GM12878 (cell line): ENCODE measurements around the gene NHERF1. TPM values are rescaled to one million over a fixed set of nuclear protein-coding genes. Genes with fewer than 3 reads are reported as not detected.

Experiments used
- ATAC-seq: fragments of 200-7000 bp; cut with Tn5 transposase; 3 replicates; pipeline ENCODE4 v1.9.1; 2020; ENCODE audit warnings: mild to moderate bottlenecking, moderate library complexity
- BruUV-seq: library from RNA; stranded (reverse); fragments of 400-500 nt; replicated peaks from 2 replicates; lab custom pipeline; 2021; lab: Mats Ljungman, UMichigan
- CTCF ChIA-PET: fragments of 300-600 bp; sonication (Branson Sonifier 250); formaldehyde crosslinking; extraction: SDS; loops from one replicate; lab custom pipeline; 2021; ENCODE audit warnings: inconsistent platforms; lab: Yijun Ruan, JAX
- POLR2A ChIA-PET: fragments of 350-600 bp; formaldehyde crosslinking; extraction: SDS; loops from one replicate; lab custom pipeline; 2021; ENCODE audit warnings: inconsistent platforms; lab: Charles Lee
- RAD21 ChIA-PET: fragments of 300-600 bp; sonication (Branson Sonifier 250); formaldehyde crosslinking; loops from one replicate; lab custom pipeline; 2023; ENCODE audit warnings: antibody characterized with exemption; ENCODE audit not compliant: unreplicated experiment; lab: Charles Lee
- SMC1A ChIA-PET: fragments of 300-600 bp; sonication (Branson Sonifier 250); formaldehyde crosslinking; loops from one replicate; lab custom pipeline; 2023; ENCODE audit not compliant: unreplicated experiment, uncharacterized antibody; lab: Charles Lee
- DNase-seq: peaks from one replicate; pipeline ENCODE4 v3.0.0-alpha.2; 2011; ENCODE audit warnings: low read depth, low spot score
- FAIRE-seq: peaks from 3 replicates; lab custom pipeline; 2011; peaks lifted over from hg19 to GRCh38; lab: Jason Lieb, UNC
- H2AFZ ChIP-seq: 2 replicates; pipeline ENCODE4 v1.6.0; 2011; ENCODE audit warnings: low read depth, low read length, control low read depth; ENCODE audit not compliant: control insufficient read depth
- H3K27ac ChIP-seq: 2 replicates; pipeline ENCODE4 v1.5.1; 2011; ENCODE audit warnings: control low read depth; ENCODE audit not compliant: control insufficient read depth, insufficient read depth
- H3K27me3 ChIP-seq, 2 experiments: replicated peaks in 1 of 2; 2 replicates each; pipeline versions ENCODE4 v1.6.0 to v1.6.1; 2011; ENCODE audit warnings: low read length in 1 of 2; ENCODE audit not compliant: control insufficient read depth in 2 of 2, insufficient read depth in 2 of 2
- H3K36me3 ChIP-seq, 2 experiments: 2 replicates each; pipeline ENCODE4 v1.5.1; 2011; ENCODE audit warnings: low read length in 1 of 2; ENCODE audit not compliant: control insufficient read depth in 2 of 2, insufficient read depth in 2 of 2
- H3K4me1 ChIP-seq: 2 replicates; pipeline ENCODE4 v1.6.1; 2011; ENCODE audit warnings: mild to moderate bottlenecking, low read length, moderate library complexity, mixed read lengths; ENCODE audit not compliant: control insufficient read depth, insufficient read depth
- H3K4me2 ChIP-seq: 2 replicates; pipeline ENCODE4 v1.6.0; 2011; ENCODE audit warnings: control low read depth; ENCODE audit not compliant: control insufficient read depth, insufficient read depth
- H3K4me3 ChIP-seq: fragments of 200-600 bp; sonication (generic); 2 replicates; pipeline ENCODE4 v1.5.1; 2016
- H3K79me2 ChIP-seq: 2 replicates; pipeline ENCODE4 v1.6.0; 2011; ENCODE audit warnings: low read length; ENCODE audit not compliant: control insufficient read depth, insufficient read depth
- H3K9ac ChIP-seq: 2 replicates; pipeline ENCODE4 v1.8.0; 2011; ENCODE audit warnings: low read length, control low read depth, mixed read lengths; ENCODE audit not compliant: control insufficient read depth, insufficient read depth
- H3K9me3 ChIP-seq: replicated peaks from 3 replicates; pipeline ENCODE4 v1.5.1; 2011; ENCODE audit warnings: mild to moderate bottlenecking, low read length; ENCODE audit not compliant: control insufficient read depth, insufficient read depth
- H4K20me1 ChIP-seq: 2 replicates; pipeline ENCODE4 v1.6.0; 2011; ENCODE audit not compliant: control insufficient read depth, insufficient read depth
- CREB1 ChIP-seq: IDR thresholded peaks from 2 replicates; pipeline ENCODE4 v1.6.1; 2012; ENCODE audit warnings: low read depth, mild to moderate bottlenecking, inconsistent platforms
- EP300 ChIP-seq, 2 experiments: fragments of 150-350 bp in 1 of 2; IDR thresholded peaks; 2 replicates each; pipeline ENCODE4 v1.6.1; 2011 to 2012; ENCODE audit warnings: low read depth in 2 of 2, low read length in 2 of 2, borderline replicate concordance in 1 of 2, improper control_type of control experiment in 1 of 2, inconsistent platforms in 1 of 2; ENCODE audit not compliant: control insufficient read depth in 1 of 2
- HDGF ChIP-seq: fragments of 450-650 bp; IDR thresholded peaks from 2 replicates; pipeline ENCODE4 v1.6.1; 2016; ENCODE audit warnings: antibody characterized with exemption
- IRF3 ChIP-seq: fragments of 450-650 bp; IDR thresholded peaks from 2 replicates; pipeline ENCODE4 v1.6.1; 2014; ENCODE audit warnings: mild to moderate bottlenecking
- KDM1A ChIP-seq: fragments of 200-600 bp; sonication (generic); IDR thresholded peaks from 2 replicates; pipeline ENCODE4 v1.6.1; 2016; ENCODE audit warnings: borderline replicate concordance
- MXI1 ChIP-seq: fragments of 150-350 bp; IDR thresholded peaks from 2 replicates; pipeline ENCODE4 v1.6.1; 2011; ENCODE audit warnings: low read depth, mild to moderate bottlenecking, inconsistent platforms, low read length, improper control_type of control experiment
- SPI1 ChIP-seq: IDR thresholded peaks from 2 replicates; pipeline ENCODE4 v1.6.1; 2011; ENCODE audit warnings: low read depth, mild to moderate bottlenecking, low read length, moderate library complexity, borderline replicate concordance; ENCODE audit not compliant: insufficient read depth
- SREBF2 ChIP-seq: IDR thresholded peaks from 2 replicates; pipeline ENCODE4 v1.6.1; 2012; ENCODE audit warnings: mild to moderate bottlenecking, low read length
- USF2 ChIP-seq: IDR thresholded peaks from 2 replicates; pipeline ENCODE4 v1.6.1; 2011; ENCODE audit warnings: low read depth, low read length, improper control_type of control experiment, borderline replicate concordance
- WGBS: methylation state at CpG from one replicate; pipeline ENCODE4 v1.1.6; 2016; ENCODE audit warnings: low lambda C conversion rate; ENCODE audit not compliant: insufficient replicate concordance, insufficient coverage; ENCODE audit errors: missing lambda C conversion rate; 5-methylcytosine and 5-hydroxymethylcytosine counted together
- in situ Hi-C: fragments of 300-500 bp; cut with MboI; formaldehyde crosslinking; loops from 9 replicates; pipeline ENCODE4 v1.14.3; 2018; ENCODE audit warnings: mixed read lengths
- intact Hi-C: fragments of 100-400 bp; cut with micrococcal nuclease; formaldehyde crosslinking; loops from one replicate; pipeline ENCODE4 v1.14.2; 2022; ENCODE audit not compliant: unreplicated experiment
- polyA plus RNA-seq, 11 experiments: library from polyadenylated mRNA; depleted of rRNA in 4 of 11; unstranded in 6 of 11; stranded (reverse) in 5 of 11; fragments of >200 nt; fragmentation: Nextera tagmentation in 4 of 11; fragmentation: Illumina TruSeq in 1 of 11; extraction: Ambion mirVana in 4 of 11; extraction: Trizol in 1 of 11; gene quantifications; 1 replicate in 1 of 11; 2 replicates in 10 of 11; pipeline versions ENCODE4 v1.2.1 to v1.2.3, GENCODE V29; 2011 to 2016; ENCODE audit warnings: inconsistent platforms in 2 of 11, missing spikeins in 2 of 11, low read depth in 1 of 11
- total RNA-seq, 4 experiments: library from RNA; depleted of rRNA in 3 of 4; stranded (reverse); fragments of >200 nt in 3 of 4; fragmentation: Illumina TruSeq in 1 of 4; extraction: Trizol in 1 of 4; gene quantifications; 2 replicates each; pipeline versions ENCODE4 v1.2.1 to v1.2.3, GENCODE V29; 2013 to 2021
- TF ChIP-seq, protein P1 (sequence below): fragments of 150-350 bp; IDR thresholded peaks from 2 replicates; pipeline ENCODE4 v1.6.1; 2016; ENCODE audit warnings: low read depth, low read length
- TF ChIP-seq, protein P2 (sequence below): IDR thresholded peaks from 2 replicates; pipeline ENCODE4 v1.6.1; 2011; ENCODE audit warnings: borderline replicate concordance, low read depth, mild to moderate bottlenecking, moderate library complexity, low read length; ENCODE audit not compliant: insufficient read depth, poor library complexity, severe bottlenecking

The NHERF1 gene
- total and polyA plus RNA-seq, 10 of the 15 experiments (the other 5 are each of a cell fraction or from before 2014, with no cell fraction given), result 13.4 to 61.6 (median 39.0) TPM

DNA sequence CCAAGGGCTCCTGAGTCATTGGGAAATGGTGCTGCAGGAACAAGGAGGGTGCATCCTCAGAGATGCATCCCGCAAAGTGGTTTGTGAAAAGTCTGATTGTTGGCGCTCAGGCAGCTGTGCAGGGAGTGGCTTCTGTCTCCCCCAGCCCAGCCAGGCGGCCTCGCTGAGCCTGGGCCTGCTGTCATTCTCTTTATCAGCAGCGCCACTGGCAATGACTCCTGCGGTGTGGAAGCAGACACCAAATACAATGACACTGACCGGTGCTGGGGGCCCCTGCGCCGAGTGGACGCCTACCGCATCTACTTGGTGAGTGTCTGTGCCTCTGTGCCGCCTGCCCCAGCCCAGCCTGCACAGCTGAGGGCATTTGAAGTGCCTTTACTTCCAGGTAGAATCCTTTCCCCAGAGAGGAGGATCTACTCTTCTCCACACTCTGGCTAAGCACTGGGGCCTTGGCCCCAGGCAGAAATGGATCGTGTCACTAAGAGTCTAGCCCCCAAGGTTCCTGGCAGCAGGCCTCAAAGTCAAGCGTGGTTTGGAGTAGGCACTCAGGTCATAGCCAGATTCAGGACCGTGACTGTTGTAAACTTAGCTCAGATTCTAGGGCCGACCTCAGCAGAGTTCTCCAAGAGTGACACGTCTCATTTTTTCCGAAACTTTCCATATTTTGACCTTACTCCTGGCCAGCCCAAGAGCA lies 47.0 kb downstream of the NHERF1 start (continued):
- TF ChIP-seq, protein P1, sequence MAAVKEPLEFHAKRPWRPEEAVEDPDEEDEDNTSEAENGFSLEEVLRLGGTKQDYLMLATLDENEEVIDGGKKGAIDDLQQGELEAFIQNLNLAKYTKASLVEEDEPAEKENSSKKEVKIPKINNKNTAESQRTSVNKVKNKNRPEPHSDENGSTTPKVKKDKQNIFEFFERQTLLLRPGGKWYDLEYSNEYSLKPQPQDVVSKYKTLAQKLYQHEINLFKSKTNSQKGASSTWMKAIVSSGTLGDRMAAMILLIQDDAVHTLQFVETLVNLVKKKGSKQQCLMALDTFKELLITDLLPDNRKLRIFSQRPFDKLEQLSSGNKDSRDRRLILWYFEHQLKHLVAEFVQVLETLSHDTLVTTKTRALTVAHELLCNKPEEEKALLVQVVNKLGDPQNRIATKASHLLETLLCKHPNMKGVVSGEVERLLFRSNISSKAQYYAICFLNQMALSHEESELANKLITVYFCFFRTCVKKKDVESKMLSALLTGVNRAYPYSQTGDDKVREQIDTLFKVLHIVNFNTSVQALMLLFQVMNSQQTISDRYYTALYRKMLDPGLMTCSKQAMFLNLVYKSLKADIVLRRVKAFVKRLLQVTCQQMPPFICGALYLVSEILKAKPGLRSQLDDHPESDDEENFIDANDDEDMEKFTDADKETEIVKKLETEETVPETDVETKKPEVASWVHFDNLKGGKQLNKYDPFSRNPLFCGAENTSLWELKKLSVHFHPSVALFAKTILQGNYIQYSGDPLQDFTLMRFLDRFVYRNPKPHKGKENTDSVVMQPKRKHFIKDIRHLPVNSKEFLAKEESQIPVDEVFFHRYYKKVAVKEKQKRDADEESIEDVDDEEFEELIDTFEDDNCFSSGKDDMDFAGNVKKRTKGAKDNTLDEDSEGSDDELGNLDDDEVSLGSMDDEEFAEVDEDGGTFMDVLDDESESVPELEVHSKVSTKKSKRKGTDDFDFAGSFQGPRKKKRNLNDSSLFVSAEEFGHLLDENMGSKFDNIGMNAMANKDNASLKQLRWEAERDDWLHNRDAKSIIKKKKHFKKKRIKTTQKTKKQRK, result no peak
- TF ChIP-seq SPI1 (no peak), EP300 (IDR thresholded peaks at IDR 0.05; ENCODE audit: borderline replicate concordance in 1 of 2, control insufficient read depth in 1 of 2, low read depth in 2 of 2, low read length in 2 of 2) (no peak), CREB1 (no peak), HDGF (no peak), MXI1 (no peak)

- no peak overlapping the region for H3K27ac ChIP-seq
- POLR2A ChIA-PET, result no interaction called here
- CTCF ChIA-PET, result no interaction called here
- no peak overlapping the region for H3K4me2 ChIP-seq
- SMC1A ChIA-PET, result no interaction called here
- no peak for FAIRE-seq
- no peaks in the 10 kb centered on the region for H3K9me3 ChIP-seq
- H3K4me1 ChIP-seq, result no peaks in the 10 kb centered on the region
- RAD21 ChIA-PET, result no interaction called here
- no peak overlapping the region for H3K4me3 ChIP-seq
- ATAC-seq, result no peak
- no peak for DNase-seq
- 77% methylated on average over 4 of the region's 4 CpGs for WGBS
- no peaks in the 10 kb centered on the region for H3K27me3 ChIP-seq
- no TSS peak for BruUV-seq
- intact Hi-C loops, result no loop called here
- H2AFZ ChIP-seq, result no peak overlapping the region
- peaks cover under 1% of the 10 kb centered on the region for H4K20me1 ChIP-seq
- H3K36me3 ChIP-seq, result peaks cover 4 to 6% of the 10 kb centered on the region in 2 experiments; a peak in 3 of 4 replicates
- H3K9ac ChIP-seq, result no peak overlapping the region
- in situ Hi-C loops, result no loop called here
- H3K79me2 ChIP-seq, result no peaks in the 10 kb centered on the region
- TF ChIP-seq SREBF2, result no peak
- TF ChIP-seq IRF3, result no peak
- TF ChIP-seq, protein P2, sequence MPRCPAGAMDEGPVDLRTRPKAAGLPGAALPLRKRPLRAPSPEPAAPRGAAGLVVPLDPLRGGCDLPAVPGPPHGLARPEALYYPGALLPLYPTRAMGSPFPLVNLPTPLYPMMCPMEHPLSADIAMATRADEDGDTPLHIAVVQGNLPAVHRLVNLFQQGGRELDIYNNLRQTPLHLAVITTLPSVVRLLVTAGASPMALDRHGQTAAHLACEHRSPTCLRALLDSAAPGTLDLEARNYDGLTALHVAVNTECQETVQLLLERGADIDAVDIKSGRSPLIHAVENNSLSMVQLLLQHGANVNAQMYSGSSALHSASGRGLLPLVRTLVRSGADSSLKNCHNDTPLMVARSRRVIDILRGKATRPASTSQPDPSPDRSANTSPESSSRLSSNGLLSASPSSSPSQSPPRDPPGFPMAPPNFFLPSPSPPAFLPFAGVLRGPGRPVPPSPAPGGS, result no peak
- no peak for TF ChIP-seq USF2
- no peak for TF ChIP-seq KDM1A
Observed at GRCh38 chr17:74796211-74796610, 47.8 kb downstream of the NHERF1 start.
